ENCODE measurements around the gene AREG.

AREG gene

DNA sequence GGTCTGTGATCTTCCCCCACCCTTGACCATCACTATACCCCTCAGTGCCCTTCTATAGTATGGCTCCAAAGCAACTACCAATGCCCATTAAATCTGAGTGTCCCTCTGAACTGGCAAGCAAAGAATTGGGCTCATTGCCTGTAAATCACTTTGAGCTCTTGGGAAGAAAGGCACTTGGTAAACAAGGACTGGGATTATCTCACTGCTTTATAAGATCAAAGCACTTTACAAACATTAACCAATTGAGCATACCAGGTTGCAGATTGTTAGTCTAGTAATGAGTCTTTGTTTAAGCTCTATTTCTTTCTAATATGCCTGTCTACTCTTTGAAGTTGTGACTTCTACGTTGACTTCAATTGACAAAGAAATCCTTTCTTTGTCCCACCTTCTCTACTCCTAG is 34.1 kb downstream of the AREG start:
- TF ChIP-seq MAX (IDR thresholded peaks at IDR 0.05; ENCODE audit: low read depth, low read length) (no peak), MYC (IDR thresholded peaks at IDR 0.05; ENCODE audit: low read depth, low read length) (no peak), POLR2A (IDR thresholded peaks at IDR 0.05; ENCODE audit: extremely low read depth, insufficient read length) (no peak)
- TF ChIP-seq, protein P1, sequence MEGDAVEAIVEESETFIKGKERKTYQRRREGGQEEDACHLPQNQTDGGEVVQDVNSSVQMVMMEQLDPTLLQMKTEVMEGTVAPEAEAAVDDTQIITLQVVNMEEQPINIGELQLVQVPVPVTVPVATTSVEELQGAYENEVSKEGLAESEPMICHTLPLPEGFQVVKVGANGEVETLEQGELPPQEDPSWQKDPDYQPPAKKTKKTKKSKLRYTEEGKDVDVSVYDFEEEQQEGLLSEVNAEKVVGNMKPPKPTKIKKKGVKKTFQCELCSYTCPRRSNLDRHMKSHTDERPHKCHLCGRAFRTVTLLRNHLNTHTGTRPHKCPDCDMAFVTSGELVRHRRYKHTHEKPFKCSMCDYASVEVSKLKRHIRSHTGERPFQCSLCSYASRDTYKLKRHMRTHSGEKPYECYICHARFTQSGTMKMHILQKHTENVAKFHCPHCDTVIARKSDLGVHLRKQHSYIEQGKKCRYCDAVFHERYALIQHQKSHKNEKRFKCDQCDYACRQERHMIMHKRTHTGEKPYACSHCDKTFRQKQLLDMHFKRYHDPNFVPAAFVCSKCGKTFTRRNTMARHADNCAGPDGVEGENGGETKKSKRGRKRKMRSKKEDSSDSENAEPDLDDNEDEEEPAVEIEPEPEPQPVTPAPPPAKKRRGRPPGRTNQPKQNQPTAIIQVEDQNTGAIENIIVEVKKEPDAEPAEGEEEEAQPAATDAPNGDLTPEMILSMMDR (IDR thresholded peaks at IDR 0.05; ENCODE audit: low read depth, low read length), result no peak
- no peak for DNase-seq (ENCODE audit: low read depth)
- H3K4me3 ChIP-seq (ENCODE audit: low read depth, low read length), result no peak overlapping the region

- no peak for TF ChIP-seq MAX (IDR thresholded peaks at IDR 0.05; ENCODE audit: low read depth, low read length)
- TF ChIP-seq MYC (IDR thresholded peaks at IDR 0.05; ENCODE audit: low read depth, low read length), result no peak
- TF ChIP-seq POLR2A (IDR thresholded peaks at IDR 0.05; ENCODE audit: extremely low read depth, insufficient read length), result no peak
- TF ChIP-seq, protein P1 (IDR thresholded peaks at IDR 0.05; ENCODE audit: low read depth, low read length), result no peak
- no peak overlapping the region for H3K4me3 ChIP-seq (ENCODE audit: low read depth, low read length)
- DNase-seq (ENCODE audit: low read depth), result no peak
These were observed 35.3 kb downstream of the AREG start for GRCh38 chr4:74480267-74480666.

DNA sequence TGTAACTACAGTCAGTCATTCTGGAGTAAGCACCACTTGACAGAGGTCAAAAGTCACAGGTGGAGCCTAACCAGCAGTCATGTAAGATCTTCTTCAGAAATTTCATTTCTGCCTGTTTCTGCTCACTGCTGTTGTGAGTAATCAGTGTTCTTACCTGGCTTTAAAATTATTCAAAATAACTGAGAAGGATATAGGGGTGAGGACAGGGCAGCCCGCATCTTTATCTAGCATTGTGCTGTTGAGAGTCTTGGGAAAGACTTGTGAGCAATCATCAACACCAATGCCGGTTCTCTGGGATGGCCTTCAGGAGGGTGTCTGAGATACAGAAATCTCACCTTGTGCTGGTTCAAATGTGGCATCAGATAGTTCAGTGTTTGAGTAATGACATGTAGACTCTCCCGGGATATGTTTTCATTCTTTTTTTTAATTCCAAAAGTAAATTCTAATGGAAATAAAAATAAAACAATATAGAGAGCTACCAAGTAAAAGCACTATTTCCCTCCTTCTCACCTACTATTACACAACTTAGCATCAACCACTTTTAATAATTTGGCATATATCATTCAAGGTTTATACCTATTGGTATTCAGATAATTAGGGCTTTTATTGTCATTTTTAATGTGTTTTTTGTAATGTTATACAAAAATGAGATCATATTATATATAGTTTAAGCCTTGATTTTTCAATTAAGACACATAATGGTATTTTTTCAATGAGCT is 37.1 kb downstream of the AREG start:
- no peak overlapping the region for H3K4me3 ChIP-seq (ENCODE audit: low read depth, low read length)
- TF ChIP-seq POLR2A (IDR thresholded peaks at IDR 0.05; ENCODE audit: extremely low read depth, insufficient read length), result no peak
- no peak for DNase-seq (ENCODE audit: low read depth)

DNA sequence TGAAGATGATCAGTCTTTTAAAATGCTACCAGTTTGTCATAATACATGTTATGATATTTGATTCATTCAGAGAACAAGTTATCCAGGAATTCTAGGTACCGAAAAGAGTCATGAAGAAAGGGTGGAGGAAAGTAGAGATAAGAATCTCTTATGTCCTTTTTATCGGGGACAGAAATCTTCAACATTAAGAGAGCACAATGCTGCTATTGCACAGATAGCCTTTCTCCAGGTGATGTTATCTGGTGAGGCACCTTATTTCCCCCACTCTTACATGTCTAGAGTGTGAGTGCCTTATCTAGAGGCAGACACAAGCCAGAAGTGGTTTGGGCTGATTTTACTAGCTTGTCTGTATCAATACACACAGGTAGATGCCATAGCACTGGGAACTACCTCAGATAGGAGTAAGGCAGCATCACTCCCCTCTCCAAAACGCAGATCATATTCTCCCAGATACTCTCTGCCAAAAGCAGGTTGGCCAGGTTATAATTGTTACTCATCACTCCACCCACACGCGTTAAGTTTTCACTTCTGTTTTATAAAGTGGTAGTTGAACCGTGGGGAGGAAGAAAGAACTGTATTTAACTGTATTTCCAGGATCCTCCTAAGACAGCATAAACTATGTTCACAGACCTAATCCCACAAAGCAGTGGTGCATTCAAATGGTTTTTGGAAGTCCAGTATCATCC is 38.4 kb downstream of the AREG start:
- no peak for TF ChIP-seq MAX (IDR thresholded peaks at IDR 0.05; ENCODE audit: low read depth, low read length)
- no peak for TF ChIP-seq MYC (IDR thresholded peaks at IDR 0.05; ENCODE audit: low read depth, low read length)
- TF ChIP-seq POLR2A (IDR thresholded peaks at IDR 0.05; ENCODE audit: extremely low read depth, insufficient read length), result no peak
- TF ChIP-seq, protein P1 (IDR thresholded peaks at IDR 0.05; ENCODE audit: low read depth, low read length), result no peak
- H3K4me3 ChIP-seq (ENCODE audit: low read depth, low read length), result no peak overlapping the region
- DNase-seq (ENCODE audit: low read depth), result no peak

DNA sequence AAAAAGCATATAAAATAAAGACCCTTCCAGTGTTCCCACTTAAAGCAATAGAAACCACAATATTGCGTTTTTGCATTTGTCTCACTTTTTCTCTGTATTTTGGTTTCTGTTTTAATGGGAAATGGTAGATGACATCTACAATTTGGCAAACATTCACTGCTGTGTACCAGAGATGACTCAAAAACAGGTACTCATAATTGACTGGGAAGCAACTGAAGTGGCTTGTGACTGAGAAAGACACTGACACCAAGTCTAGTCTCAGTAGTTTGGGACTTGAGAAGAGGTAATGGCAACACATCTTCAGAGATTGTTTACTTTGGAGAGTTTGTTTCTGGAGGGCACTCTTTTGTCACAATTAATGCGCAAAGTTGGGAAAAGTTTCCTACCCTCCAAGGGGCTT is 42.0 kb downstream of the AREG start:
- TF ChIP-seq MAX (IDR thresholded peaks at IDR 0.05; ENCODE audit: low read depth, low read length) (no peak), POLR2A (IDR thresholded peaks at IDR 0.05; ENCODE audit: extremely low read depth, insufficient read length) (no peak), MYC (IDR thresholded peaks at IDR 0.05; ENCODE audit: low read depth, low read length) (no peak)
- TF ChIP-seq, protein P1 (IDR thresholded peaks at IDR 0.05; ENCODE audit: low read depth, low read length), result no peak
- H3K4me3 ChIP-seq (ENCODE audit: low read depth, low read length), result no peak overlapping the region
- no peak for DNase-seq (ENCODE audit: low read depth)

DNA sequence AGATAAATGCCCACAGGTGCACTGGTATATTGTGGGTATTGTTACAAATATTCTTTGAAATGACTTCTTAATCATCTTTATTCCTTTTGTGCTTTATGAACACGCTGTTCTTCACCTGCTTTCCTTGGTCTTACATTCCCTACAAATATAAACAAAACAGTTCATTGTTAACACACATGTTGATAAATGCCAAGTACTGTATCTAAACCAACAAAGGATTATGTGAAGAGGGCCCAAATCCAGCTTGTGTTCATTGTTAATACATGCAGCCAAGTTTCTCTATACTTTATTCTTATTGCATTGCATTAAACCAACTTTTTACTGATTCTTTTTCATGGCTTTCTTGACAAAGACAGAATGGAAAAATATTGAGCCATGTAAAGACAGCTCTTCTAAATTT is 42.8 kb downstream of the AREG start:
- no peak overlapping the region for H3K4me3 ChIP-seq (ENCODE audit: low read depth, low read length)
- TF ChIP-seq MAX (IDR thresholded peaks at IDR 0.05; ENCODE audit: low read depth, low read length) (no peak), MYC (IDR thresholded peaks at IDR 0.05; ENCODE audit: low read depth, low read length) (no peak), POLR2A (IDR thresholded peaks at IDR 0.05; ENCODE audit: extremely low read depth, insufficient read length) (no peak)
- TF ChIP-seq, protein P1 (IDR thresholded peaks at IDR 0.05; ENCODE audit: low read depth, low read length), result no peak
- DNase-seq (ENCODE audit: low read depth), result no peak

All from NB4 (cell line).